ENCODE measurements around the gene PITPNM3. TPM values are rescaled to one million over a fixed set of nuclear protein-coding genes. Genes with fewer than 3 reads are reported as not detected.

PITPNM3 gene
- total RNA-seq, 1 experiment from 2014 or later = 0.44 TPM

DNA sequence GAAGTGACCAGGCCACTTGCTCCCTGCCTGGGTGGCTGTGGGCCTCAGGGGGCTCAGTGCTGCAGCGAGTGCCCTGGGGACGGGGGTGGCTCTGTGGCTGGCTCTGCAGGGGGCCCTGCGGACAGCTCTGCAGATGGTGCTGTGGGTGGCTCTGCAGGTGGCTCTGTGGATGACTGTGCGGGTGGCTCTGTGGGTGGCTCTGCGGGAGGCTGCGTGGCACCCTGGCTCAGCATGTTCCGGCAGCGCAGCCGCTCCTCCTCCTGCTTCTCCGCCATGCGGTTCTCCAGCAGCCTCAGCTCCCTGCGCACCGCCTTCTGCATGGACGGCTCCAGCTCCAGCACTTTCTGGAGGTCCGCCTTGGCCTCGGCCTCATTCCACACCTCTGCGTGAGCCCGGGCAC, 130.9 kb downstream of the PITPNM3 start:
- in situ Hi-C loops (cut with HindIII; ENCODE audit: low pct_unique_long_range_greater_than_20kb, low sequenced_read_pairs) (no loop called here), intact Hi-C loops (cut with micrococcal nuclease; ENCODE audit: unreplicated experiment) (no loop called here)
- H3K36me3 ChIP-seq (ENCODE audit: control insufficient read depth, insufficient read depth, low read length) = no peaks in the 10 kb centered on the region
- no peaks in the 10 kb centered on the region for H3K27me3 ChIP-seq (ENCODE audit: control insufficient read depth, insufficient read depth, low read length)
- TF ChIP-seq REST (IDR thresholded peaks at IDR 0.05; ENCODE audit: insufficient read depth in 1 of 2, low read depth in 2 of 2, low read length in 1 of 2) (no peak), TCF7L2 (IDR thresholded peaks at IDR 0.05; ENCODE audit: low read depth, low read length) (no peak)
- no peak for ATAC-seq
- ChIA-PET POLR2A (no interaction called here), CTCF (interaction anchor here (0.6 to 0.8 kb wide), 3 partner anchors 8 to 356 kb away, joined by 4 to 5 read pairs (median 5); no protein-coding TSS in a partner anchor)
- H3K4me3 ChIP-seq (ENCODE audit: low read depth in 2 of 2, low read length in 2 of 2) = no peak overlapping the region
- H3K9me3 ChIP-seq (ENCODE audit: control insufficient read depth, insufficient read depth, low read depth, low read length) = no peaks in the 10 kb centered on the region
- no peak for DNase-seq (ENCODE audit: low read depth, low spot score)
- no peaks in the 10 kb centered on the region for H3K4me1 ChIP-seq (ENCODE audit: control insufficient read depth, insufficient read depth, low read length)
- no TSS peak for BruUV-seq (replicated peaks)
- H3K27ac ChIP-seq (ENCODE audit: low read length) = no peak overlapping the region

GRCh38 chr17:6423931-6424330, 132.4 kb downstream of the PITPNM3 start:
- intact Hi-C loops (cut with micrococcal nuclease; ENCODE audit: unreplicated experiment) = loop anchor here (2.0 kb wide), 1 partner anchor 837 kb away; no protein-coding TSS in a partner anchor
- no peak for DNase-seq (ENCODE audit: low read depth, low spot score)
- no peak overlapping the region for H3K4me3 ChIP-seq (ENCODE audit: low read depth in 2 of 2, low read length in 2 of 2)
- no peaks in the 10 kb centered on the region for H3K27me3 ChIP-seq (ENCODE audit: control insufficient read depth, insufficient read depth, low read length)
- no peak for ATAC-seq
- ChIA-PET POLR2A (interaction anchor here (0.5 kb wide), 1 partner anchor 1734 kb away, joined by 4 read pairs; no protein-coding TSS in a partner anchor), CTCF (interaction anchor here (0.6 kb wide), 2 partner anchors 423 to 1173 kb away, joined by 3 read pairs; no protein-coding TSS in a partner anchor)
- H3K27ac ChIP-seq (ENCODE audit: low read length) = no peak overlapping the region
- no TSS peak for BruUV-seq (replicated peaks)
- TF ChIP-seq SIN3A (IDR thresholded peaks at IDR 0.05; ENCODE audit: borderline replicate concordance, insufficient read depth, low read depth, low read length) = no peak
- TF ChIP-seq POLR2AphosphoS5 (IDR thresholded peaks at IDR 0.05; ENCODE audit: low read depth, low read length) = no peak
- no peak for TF ChIP-seq CTCF (IDR thresholded peaks at IDR 0.05)
- TF ChIP-seq REST (IDR thresholded peaks at IDR 0.05; ENCODE audit: insufficient read depth in 1 of 2, low read depth in 2 of 2, low read length in 1 of 2) = no peak
- no peak for TF ChIP-seq TCF7L2 (IDR thresholded peaks at IDR 0.05; ENCODE audit: low read depth, low read length)
- H3K9me3 ChIP-seq (ENCODE audit: control insufficient read depth, insufficient read depth, low read depth, low read length) = no peaks in the 10 kb centered on the region
- no peaks in the 10 kb centered on the region for H3K36me3 ChIP-seq (ENCODE audit: control insufficient read depth, insufficient read depth, low read length)
- no peaks in the 10 kb centered on the region for H3K4me1 ChIP-seq (ENCODE audit: control insufficient read depth, insufficient read depth, low read length)
- in situ Hi-C loops (cut with HindIII; ENCODE audit: low pct_unique_long_range_greater_than_20kb, low sequenced_read_pairs) = no loop called here
